ENCODE data around the gene DLG3.
"Not testable (repeated sequence)": the region's sequence is repeated elsewhere in the genome, so short reads cannot be mapped to it uniquely, and the experiment has no call there.

Gene DLG3

GRCh38 chrX:70444326-70444945 lies at the start of gene DLG3:
TSS of gene DLG3 (plus strand) at chrX:70444835. CDS start at chrX:70445202, 367 bp downstream.
- DNase-seq = peak; percentile 46

- no peak for DNase-seq
Measured at GRCh38 chrX:70398899-70399298, 45.7 kb upstream of the DLG3 start.

- not testable (repeated sequence) for DNase-seq
Measured at GRCh38 chrX:70400181-70400580, 44.5 kb upstream of the DLG3 start.

GRCh38 chrX:70402721-70403120 lies 41.9 kb upstream of the DLG3 start:
- no peak for DNase-seq

GRCh38 chrX:70405003-70405402 lies 39.6 kb upstream of the DLG3 start:
- DNase-seq = no peak

- no peak for DNase-seq
Measured at GRCh38 chrX:70410921-70411320, 33.7 kb upstream of the DLG3 start.

GRCh38 chrX:70411475-70411874 lies 33.2 kb upstream of the DLG3 start:
- DNase-seq = no peak

GRCh38 chrX:70421618-70422017 lies 23.0 kb upstream of the DLG3 start:
- DNase-seq = no peak

GRCh38 chrX:70422851-70423341 lies 21.7 kb upstream of the DLG3 start, which contains the start of gene GDPD2:
TSS of gene GDPD2 (plus strand) at chrX:70423314. CDS start at chrX:70424985, 1,671 bp downstream.
- DNase-seq = no peak

GRCh38 chrX:70423936-70424675 lies 20.5 kb upstream of the DLG3 start:
- no peak for DNase-seq

- no peak for DNase-seq
Measured at GRCh38 chrX:70424801-70425200, 19.8 kb upstream of the DLG3 start.

GRCh38 chrX:70426286-70427278 lies 18.1 kb upstream of the DLG3 start:
- no peak for DNase-seq

- no peak for DNase-seq
Measured at GRCh38 chrX:70427365-70427764, 17.3 kb upstream of the DLG3 start.

- no peak for DNase-seq
Measured at GRCh38 chrX:70429759-70430158, 14.9 kb upstream of the DLG3 start.

GRCh38 chrX:70432936-70433847 lies 11.4 kb upstream of the DLG3 start:
- DNase-seq = no peak

- peak; percentile 79 for DNase-seq
Measured at GRCh38 chrX:70433848-70434351, 10.7 kb upstream of the DLG3 start.

- peak; percentile 87 for DNase-seq
Measured at GRCh38 chrX:70434352-70434866, 10.2 kb upstream of the DLG3 start.

GRCh38 chrX:70434914-70435586 lies 9.6 kb upstream of the DLG3 start:
- DNase-seq = no peak

GRCh38 chrX:70436343-70436742 lies 8.3 kb upstream of the DLG3 start:
- DNase-seq = no peak

GRCh38 chrX:70437011-70437410 lies 7.6 kb upstream of the DLG3 start:
- DNase-seq = no peak
